Sigmoid colon (tissue), 7 donors: Measurements from ENCODE around the gene ASPG. TPM values are rescaled to one million over a fixed set of nuclear protein-coding genes. Genes with fewer than 3 reads are reported as not detected.

ENCODE experiments used
- DNase-seq: peaks from one replicate; pipeline ENCODE4 v3.0.0-alpha.2; 2019
- H3K27ac ChIP-seq, 4 donors: fragments of 200-600 bp; sonication (generic); one replicate each; pipeline ENCODE4 v1.5.1; 2016 to 2019; ENCODE audit warnings: mild to moderate bottlenecking in 1 of 4
- H3K27me3 ChIP-seq, 3 donors: fragments of 200-600 bp; sonication (generic); one replicate each; pipeline ENCODE4 v1.5.1; 2019; ENCODE audit warnings: mild to moderate bottlenecking in 1 of 3
- H3K36me3 ChIP-seq, 4 donors: fragments of 200-600 bp; sonication (generic); one replicate each; pipeline ENCODE4 v1.5.1; 2016 to 2019
- H3K4me1 ChIP-seq, 4 donors: fragments of 200-600 bp; sonication (generic); one replicate each; pipeline ENCODE4 v1.5.1; 2017 to 2019
- H3K4me3 ChIP-seq, 4 donors: fragments of 200-600 bp; sonication (generic); one replicate each; pipeline ENCODE4 v1.5.1; 2017 to 2019; ENCODE audit warnings: mild to moderate bottlenecking in 2 of 4, moderate library complexity in 1 of 4
- H3K9me3 ChIP-seq, 4 donors: fragments of 200-600 bp in 3 of 4; sonication (generic) in 3 of 4; one replicate each; pipeline versions ENCODE4 v1.5.1 to v1.6.1; 2013 to 2019
- EP300 ChIP-seq, 4 donors: sonication (generic); formaldehyde crosslinking; IDR thresholded peaks; one replicate each; pipeline ENCODE4 v1.6.1; 2017; ENCODE audit warnings: antibody characterized with exemption in 4 of 4
- POLR2A ChIP-seq, 2 donors: fragments of 450-650 bp; IDR thresholded peaks; one replicate each; pipeline ENCODE4 v1.6.1; 2016; ENCODE audit warnings: antibody characterized with exemption in 2 of 2, mild to moderate bottlenecking in 2 of 2, moderate library complexity in 2 of 2
- POLR2AphosphoS5 ChIP-seq, 4 donors: sonication (generic); formaldehyde crosslinking; IDR thresholded peaks; one replicate each; pipeline ENCODE4 v1.6.1; 2017; ENCODE audit warnings: antibody characterized with exemption in 4 of 4
- WGBS, 2 donors: extraction: QIAGEN DNeasy Blood & Tissue Kit; methylation state at CpG; one replicate each; pipeline ENCODE4 v1.1.7; 2013; 5-methylcytosine and 5-hydroxymethylcytosine counted together
- intact Hi-C: fragments of 100-400 bp; cut with DNase I; formaldehyde crosslinking; loops from one replicate; pipeline ENCODE4 v1.15.1; 2023
- polyA plus RNA-seq, 3 donors: library from polyadenylated mRNA; stranded (reverse); fragments of 200-250 nt; gene quantifications; one replicate each; pipeline ENCODE4 v1.2.3, GENCODE V29; 2013
- total RNA-seq, 4 donors: library from RNA; depleted of rRNA; stranded (reverse); fragments of >200 nt; gene quantifications; one replicate each; pipeline ENCODE4 v1.1.0, GENCODE V29; 2016
- TF ChIP-seq, protein P1 (sequence below), 4 experiments: fragments of 450-650 bp in 3 of 4; fragments of 200-600 bp in 1 of 4; IDR thresholded peaks; one replicate each; pipeline ENCODE4 v1.5.1; 2016 to 2019; ENCODE audit warnings: antibody characterized with exemption in 4 of 4, mild to moderate bottlenecking in 3 of 4, moderate library complexity in 2 of 4
- donor health status: healthy with polysubstance abuse.
- donor health status: Bipolar disorder and iron deficiency.
- donor health status: healthy.

Gene ASPG
- total and polyA plus RNA-seq, 7 donors: 0.14 to 24.6 (median 3.5) TPM; not detected in 1

DNA sequence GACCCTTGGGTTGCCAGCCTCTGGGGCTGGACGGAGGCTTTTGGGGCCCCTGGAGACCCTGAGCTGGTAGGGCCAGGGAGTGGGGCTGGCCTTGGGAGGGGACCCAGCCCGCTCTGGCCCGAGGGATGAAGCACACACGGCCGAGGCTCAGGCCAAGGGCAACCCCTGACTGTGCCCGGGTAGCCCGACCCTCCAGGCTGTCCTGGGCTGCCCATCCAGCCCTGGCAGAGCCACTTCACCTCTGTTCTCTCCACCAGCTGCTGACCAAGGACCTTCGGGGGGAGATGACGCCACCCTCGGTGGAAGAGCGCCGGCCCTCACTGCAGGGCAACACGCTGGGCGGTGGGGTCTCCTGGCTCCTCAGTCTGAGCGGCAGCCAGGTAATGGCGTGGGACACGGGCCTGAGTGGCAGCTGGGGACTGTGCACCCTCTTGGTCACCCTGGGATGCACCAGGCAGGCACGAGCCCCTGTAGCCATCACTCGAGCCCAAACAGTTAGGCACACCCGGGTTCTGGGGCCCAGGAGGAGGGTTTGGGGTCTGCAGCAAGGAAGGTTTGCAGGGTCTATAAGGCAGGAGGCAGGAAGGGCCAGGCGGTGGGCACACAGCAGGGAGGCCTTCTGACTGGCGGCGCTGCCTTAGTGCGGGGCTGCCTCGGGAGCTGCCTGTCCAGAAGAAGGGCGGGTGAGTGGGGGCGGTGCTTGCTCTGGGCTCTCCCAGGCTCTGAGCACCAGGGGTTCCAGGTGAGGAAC, 19.7 kb downstream of the ASPG start:
- no peaks in the 10 kb centered on the region for H3K4me1 ChIP-seq
- no peak overlapping the region for H3K27ac ChIP-seq
- no peak overlapping the region for H3K4me3 ChIP-seq
- intact Hi-C loops: no loop called here
- no peaks in the 10 kb centered on the region for H3K27me3 ChIP-seq
- peak; percentile 54 for DNase-seq
- no peaks in the 10 kb centered on the region for H3K36me3 ChIP-seq
- H3K9me3 ChIP-seq: no peaks in the 10 kb centered on the region
- WGBS, 2 donors: 58 to 81% methylated on average over 27 of the region's 27 CpGs
- TF ChIP-seq, protein P1, sequence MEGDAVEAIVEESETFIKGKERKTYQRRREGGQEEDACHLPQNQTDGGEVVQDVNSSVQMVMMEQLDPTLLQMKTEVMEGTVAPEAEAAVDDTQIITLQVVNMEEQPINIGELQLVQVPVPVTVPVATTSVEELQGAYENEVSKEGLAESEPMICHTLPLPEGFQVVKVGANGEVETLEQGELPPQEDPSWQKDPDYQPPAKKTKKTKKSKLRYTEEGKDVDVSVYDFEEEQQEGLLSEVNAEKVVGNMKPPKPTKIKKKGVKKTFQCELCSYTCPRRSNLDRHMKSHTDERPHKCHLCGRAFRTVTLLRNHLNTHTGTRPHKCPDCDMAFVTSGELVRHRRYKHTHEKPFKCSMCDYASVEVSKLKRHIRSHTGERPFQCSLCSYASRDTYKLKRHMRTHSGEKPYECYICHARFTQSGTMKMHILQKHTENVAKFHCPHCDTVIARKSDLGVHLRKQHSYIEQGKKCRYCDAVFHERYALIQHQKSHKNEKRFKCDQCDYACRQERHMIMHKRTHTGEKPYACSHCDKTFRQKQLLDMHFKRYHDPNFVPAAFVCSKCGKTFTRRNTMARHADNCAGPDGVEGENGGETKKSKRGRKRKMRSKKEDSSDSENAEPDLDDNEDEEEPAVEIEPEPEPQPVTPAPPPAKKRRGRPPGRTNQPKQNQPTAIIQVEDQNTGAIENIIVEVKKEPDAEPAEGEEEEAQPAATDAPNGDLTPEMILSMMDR (IDR thresholded peaks at IDR 0.05): no peak
- no peak for TF ChIP-seq EP300 (IDR thresholded peaks at IDR 0.05)
- no peak for TF ChIP-seq POLR2AphosphoS5 (IDR thresholded peaks at IDR 0.05)
- TF ChIP-seq POLR2A (IDR thresholded peaks at IDR 0.05): no peak

DNA sequence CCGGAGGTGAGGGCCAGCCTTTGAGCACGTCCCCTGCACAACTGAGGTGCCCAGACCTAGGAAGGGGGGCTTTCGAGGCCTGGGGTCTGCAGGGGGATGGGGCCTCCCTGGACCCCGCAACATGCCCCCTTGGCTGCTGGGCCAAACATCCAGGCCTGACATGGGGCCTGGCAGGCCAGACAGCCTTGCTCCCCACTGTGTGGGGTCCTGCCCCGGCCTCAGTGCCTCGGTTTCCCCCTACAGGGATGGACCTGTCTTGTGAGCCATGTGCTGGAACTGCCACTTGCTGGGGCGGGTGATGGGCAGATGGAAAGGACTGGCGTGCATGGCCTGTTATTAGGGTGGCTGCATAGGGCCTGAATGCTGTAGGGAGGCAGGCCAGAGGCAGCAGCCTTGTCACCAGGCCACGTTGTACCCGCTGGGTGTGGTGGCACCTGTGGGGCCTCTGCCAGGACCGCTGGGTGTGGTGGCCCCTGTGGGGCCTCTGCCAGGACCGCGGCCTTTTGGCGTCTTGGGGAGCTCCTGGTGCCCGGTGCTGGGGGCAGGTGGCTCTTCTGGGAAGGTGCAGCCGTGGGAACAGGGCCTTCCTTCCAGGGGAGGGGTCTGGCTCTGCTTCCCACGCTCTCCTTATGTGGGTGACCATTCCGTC, 20.4 kb downstream of the ASPG start:
- no peak overlapping the region for H3K4me3 ChIP-seq

DNA sequence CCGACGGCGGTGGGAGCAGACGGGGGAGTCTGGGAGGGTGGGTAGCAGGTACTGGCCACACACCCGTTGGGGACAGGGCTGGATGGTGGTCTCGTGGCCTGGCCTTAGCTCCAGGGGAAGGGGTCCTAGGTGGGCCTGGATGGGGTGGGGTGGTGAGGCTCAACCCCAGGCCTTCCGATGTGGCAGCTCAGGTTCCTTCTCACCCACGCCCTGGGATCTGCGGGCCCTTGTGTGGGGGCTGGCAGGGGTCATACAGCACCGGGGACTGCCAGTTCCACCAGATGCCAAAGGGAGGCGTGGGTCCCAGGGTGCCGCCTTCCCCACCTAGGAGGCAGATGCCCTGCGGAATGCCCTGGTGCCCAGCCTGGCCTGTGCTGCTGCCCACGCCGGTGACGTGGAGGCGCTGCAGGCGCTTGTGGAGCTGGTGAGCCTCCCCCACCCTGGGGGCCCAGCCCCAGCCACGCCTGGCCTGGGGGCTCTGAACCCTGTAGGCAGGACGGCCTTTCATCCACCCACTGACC, 21.0 kb downstream of the ASPG start:
- H3K4me1 ChIP-seq: no peaks in the 10 kb centered on the region
- TF ChIP-seq, protein P1 (IDR thresholded peaks at IDR 0.05): no peak
- TF ChIP-seq EP300 (IDR thresholded peaks at IDR 0.05) (no peak), POLR2AphosphoS5 (IDR thresholded peaks at IDR 0.05) (no peak), POLR2A (IDR thresholded peaks at IDR 0.05) (no peak)
- H3K9me3 ChIP-seq: no peaks in the 10 kb centered on the region
- no peak for DNase-seq
- intact Hi-C loops: no loop called here
- H3K27ac ChIP-seq: no peak overlapping the region
- H3K27me3 ChIP-seq: no peaks in the 10 kb centered on the region
- 48 to 84% methylated on average over 20 of the region's 20 CpGs for WGBS, 2 donors
- H3K4me3 ChIP-seq: no peak overlapping the region
- no peaks in the 10 kb centered on the region for H3K36me3 ChIP-seq

More for the DNA sequence above, 20.4 kb downstream of the ASPG start:
- Histone ChIP-seq H3K27ac (no peak overlapping the region), H3K9me3 (no peaks in the 10 kb centered on the region), H3K36me3 (no peaks in the 10 kb centered on the region), H3K27me3 (no peaks in the 10 kb centered on the region), H3K4me1 (no peaks in the 10 kb centered on the region)
- WGBS, 2 donors: 28 to 70% methylated on average over 18 of the region's 18 CpGs
- DNase-seq: peak; percentile 61
- intact Hi-C loops: no loop called here
- TF ChIP-seq, protein P1 (IDR thresholded peaks at IDR 0.05): no peak
- no peak for TF ChIP-seq POLR2A (IDR thresholded peaks at IDR 0.05)
- TF ChIP-seq EP300 (IDR thresholded peaks at IDR 0.05): no peak
- TF ChIP-seq POLR2AphosphoS5 (IDR thresholded peaks at IDR 0.05): no peak

DNA sequence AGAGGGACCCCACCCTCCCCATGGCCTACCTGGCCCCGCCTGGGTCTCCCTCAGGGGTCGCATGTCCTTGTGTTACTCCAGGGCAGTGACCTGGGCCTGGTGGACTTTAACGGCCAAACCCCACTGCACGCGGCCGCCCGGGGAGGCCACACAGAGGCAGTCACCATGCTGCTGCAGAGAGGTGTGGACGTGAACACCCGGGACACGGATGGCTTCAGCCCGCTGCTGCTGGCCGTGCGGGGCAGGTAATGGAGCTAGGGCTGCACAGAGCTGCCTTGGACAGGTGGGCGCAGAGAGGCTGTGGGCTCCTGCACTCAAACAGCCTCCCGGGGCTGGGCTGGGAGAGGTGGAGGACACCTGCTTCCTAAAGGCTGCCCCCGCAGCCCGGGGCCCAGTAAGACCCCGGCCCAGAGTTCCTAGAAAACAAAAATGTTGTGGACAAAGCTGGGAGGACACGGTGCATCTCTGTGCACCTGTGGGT, 21.6 kb downstream of the ASPG start:
- Histone ChIP-seq H3K9me3 (no peaks in the 10 kb centered on the region), H3K4me3 (no peak overlapping the region), H3K27ac (no peak overlapping the region), H3K4me1 (no peaks in the 10 kb centered on the region), H3K27me3 (no peaks in the 10 kb centered on the region), H3K36me3 (no peaks in the 10 kb centered on the region)
- TF ChIP-seq POLR2A (IDR thresholded peaks at IDR 0.05) (no peak), EP300 (IDR thresholded peaks at IDR 0.05) (no peak), POLR2AphosphoS5 (IDR thresholded peaks at IDR 0.05) (no peak)
- TF ChIP-seq, protein P1 (IDR thresholded peaks at IDR 0.05): no peak
- intact Hi-C loops: no loop called here
- WGBS, 2 donors: 66 to 83% methylated on average over 19 of the region's 19 CpGs
- DNase-seq: no peak
